Activated CD8-positive, alpha-beta memory T cell treated with anti-CD3 and anti-CD28 coated beads for 48 hours (primary cell): ENCODE data around the gene SPEG.

ENCODE experiments used
- DNase-seq, 3 experiments: peaks; one replicate each; pipeline ENCODE4 v3.0.0-alpha.2; 2020; ENCODE audit warnings: low read depth in 2 of 3, low spot score in 2 of 3

The SPEG gene

DNA sequence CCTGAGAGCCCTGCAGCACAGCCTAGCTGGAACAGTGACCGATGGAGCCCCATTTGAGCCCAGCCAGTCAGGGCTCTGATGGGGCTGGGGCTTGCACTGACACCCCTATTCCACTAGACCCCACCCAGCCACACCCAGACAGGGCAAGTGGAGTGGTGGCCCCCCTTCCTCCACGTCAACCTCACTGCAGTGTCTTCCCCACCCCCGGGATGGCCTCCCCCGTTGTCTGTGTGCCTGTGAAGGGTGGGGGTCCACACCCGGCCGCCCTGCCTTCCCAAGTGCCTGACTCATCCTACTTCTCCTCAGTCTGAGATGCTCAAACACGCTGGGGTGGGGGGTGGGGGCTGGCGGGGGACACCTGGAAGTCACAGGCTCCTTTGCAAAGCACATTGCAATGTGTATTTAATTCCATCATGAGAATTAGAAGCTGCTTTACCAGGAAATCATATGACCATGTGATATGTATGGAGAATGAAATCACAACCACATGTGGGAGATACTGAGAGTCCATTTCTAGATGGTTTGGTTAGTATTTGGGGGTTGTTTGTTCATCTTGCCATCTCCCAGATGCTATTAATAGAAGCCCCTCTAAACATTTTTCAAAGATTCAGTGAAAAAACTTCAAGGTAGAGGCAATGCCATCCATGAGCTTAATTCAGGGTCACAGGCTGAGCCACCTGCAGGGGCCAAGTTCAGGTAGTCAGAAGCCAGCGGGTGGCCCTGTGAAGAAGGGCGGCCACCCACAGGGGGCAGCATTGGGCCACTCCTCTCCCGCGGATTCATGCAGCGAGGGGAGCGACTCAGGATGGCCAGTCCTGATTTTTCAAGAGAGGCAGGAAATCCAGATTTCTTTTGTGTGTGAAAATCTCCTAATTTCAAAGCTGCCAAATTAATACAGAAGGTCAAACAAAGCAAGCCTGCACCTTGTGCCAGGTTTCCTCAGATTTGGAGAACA is 41.3 kb downstream of the SPEG start:
- peak in 2 of 3 experiments; percentile 47 to 50 for DNase-seq

GRCh38 chr2:219476652-219477151 is 42.1 kb downstream of the SPEG start:
- no peak for DNase-seq

GRCh38 chr2:219477179-219477578 is 42.5 kb downstream of the SPEG start:
- DNase-seq = no peak

DNA sequence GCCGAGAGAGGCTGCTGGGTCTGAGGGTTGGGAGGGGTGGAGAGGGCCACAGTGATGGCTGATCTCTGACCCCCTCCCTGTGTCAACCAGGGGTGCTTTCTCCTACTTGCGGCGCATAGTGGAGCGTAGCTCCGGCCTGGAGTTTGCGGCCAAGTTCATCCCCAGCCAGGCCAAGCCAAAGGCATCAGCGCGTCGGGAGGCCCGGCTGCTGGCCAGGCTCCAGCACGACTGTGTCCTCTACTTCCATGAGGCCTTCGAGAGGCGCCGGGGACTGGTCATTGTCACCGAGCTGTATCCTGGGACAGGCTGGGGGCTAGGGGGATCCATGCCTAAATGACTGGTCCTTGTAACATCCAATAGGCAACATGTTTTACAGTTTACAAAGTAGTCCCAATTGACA is 43.2 kb downstream of the SPEG start:
- DNase-seq = no peak

DNA sequence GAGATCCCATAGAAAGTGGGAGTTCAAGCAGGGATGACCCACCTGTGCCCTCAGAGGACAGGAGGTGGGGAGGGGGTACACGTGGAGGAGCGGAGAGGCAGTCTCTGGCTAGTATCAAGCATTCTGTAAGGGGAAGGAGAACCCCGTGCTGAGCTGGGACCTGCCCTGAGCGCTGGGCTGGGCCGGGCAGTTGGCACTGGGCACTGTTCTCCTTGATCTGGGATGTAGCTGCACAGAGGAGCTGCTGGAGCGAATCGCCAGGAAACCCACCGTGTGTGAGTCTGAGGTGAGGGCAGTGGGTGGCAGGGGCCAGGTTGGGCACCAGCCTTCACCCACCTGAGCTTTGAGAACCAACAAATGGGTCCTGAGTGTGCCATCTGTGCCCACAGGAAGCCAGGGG is 44.3 kb downstream of the SPEG start:
- no peak for DNase-seq

DNA sequence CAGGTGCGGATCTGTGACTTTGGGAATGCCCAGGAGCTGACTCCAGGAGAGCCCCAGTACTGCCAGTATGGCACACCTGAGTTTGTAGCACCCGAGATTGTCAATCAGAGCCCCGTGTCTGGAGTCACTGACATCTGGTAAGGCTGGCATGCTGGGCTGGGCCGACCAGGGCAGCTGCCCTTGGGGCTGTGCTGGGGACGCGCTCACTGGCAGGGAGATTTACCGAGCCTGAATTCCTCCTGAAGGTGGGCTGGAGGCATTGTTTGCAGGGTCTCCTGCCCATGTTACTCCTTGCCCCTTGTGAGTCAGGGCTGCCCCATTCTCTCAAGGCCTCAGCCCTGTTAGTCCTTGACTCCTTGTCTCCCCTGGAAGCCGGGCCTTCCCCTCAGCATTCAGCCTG is 45.4 kb downstream of the SPEG start:
- no peak for DNase-seq

DNA sequence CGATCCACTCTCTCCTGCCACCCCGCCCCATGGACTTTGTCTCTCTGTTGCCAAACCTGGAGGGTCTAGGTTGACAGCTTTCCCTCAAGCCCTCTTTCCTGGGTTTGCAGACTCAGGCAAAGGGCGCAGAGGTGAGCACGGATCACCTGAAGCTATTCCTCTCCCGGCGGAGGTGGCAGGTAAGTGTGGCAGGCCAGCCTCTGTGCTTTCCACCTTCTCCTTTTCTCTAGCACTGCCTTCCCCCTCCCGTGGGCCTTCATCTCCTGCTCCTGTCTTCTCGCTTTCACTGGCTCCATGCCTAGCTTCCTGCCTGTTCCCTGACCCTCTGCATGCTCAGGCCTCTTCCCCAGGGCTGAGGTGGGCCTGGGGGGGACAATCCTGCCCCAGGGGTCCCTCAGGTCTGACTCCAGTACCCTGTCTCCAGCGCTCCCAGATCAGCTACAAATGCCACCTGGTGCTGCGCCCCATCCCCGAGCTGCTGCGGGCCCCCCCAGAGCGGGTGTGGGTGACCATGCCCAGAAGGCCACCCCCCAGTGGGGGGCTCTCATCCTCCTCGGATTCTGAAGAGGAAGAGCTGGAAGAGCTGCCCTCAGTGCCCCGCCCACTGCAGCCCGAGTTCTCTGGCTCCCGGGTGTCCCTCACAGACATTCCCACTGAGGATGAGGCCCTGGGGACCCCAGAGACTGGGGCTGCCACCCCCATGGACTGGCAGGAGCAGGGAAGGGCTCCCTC is 48.2 kb downstream of the SPEG start:
- no peak for DNase-seq

- no peak for DNase-seq
Observed at GRCh38 chr2:219483451-219484342, 49.1 kb downstream of the SPEG start.

- no peak for DNase-seq
Observed at GRCh38 chr2:219484343-219485200, 49.9 kb downstream of the SPEG start.

- DNase-seq = no peak
Observed at GRCh38 chr2:219485201-219485580, 50.5 kb downstream of the SPEG start.

DNA sequence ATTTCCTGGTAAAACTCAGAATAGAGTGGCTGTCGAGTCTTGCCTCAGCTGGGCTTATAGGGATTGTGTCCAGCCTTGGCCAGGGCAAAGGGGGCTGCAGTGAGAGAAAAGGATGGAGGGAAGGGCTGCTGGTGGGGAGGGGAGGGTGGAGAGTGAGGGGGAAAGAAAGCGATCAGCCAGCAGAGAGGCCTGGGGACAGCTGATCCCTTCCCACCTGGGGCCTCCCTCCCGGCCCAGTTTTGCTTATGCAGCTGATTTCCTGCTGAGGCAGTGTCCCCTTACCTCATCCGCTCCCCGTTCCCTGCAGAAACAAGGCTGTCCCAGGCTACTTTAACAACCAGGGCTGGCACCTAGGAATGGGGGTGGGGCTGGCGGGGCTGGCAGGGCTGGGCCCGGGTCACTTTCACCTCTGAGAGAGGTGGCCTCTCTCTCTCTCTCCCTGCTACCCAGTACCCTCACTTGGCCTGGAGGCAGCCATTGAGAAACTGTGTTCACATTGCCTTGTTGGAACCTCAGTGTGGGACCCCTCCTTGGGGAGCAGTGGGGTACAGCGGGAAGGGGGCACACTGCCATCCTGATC is 51.8 kb downstream of the SPEG start:
- DNase-seq = no peak

GRCh38 chr2:219488149-219488843 is 53.7 kb downstream of the SPEG start:
- DNase-seq = no peak

DNA sequence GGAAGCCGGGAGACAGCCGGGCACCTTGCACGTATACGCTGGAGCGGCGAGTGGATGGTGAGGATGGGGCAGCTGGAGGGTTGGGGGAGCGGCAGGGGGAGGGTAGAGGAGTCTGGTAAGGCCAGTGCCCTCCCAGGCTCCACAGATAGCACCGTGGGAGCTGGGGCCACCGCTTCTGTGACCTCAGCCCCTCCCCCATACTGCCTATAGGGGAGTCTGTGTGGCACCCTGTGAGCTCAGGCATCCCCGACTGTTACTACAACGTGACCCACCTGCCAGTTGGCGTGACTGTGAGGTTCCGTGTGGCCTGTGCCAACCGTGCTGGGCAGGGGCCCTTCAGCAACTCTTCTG is 54.2 kb downstream of the SPEG start:
- no peak for DNase-seq

DNA sequence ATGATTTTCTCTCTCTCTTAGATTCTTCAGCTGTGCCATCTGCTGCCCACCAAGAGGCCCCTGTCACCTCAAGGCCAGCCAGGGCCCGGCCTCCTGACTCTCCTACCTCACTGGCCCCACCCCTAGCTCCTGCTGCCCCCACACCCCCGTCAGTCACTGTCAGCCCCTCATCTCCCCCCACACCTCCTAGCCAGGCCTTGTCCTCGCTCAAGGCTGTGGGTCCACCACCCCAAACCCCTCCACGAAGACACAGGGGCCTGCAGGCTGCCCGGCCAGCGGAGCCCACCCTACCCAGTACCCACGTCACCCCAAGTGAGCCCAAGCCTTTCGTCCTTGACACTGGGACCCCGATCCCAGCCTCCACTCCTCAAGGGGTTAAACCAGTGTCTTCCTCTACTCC is 54.7 kb downstream of the SPEG start:
- no peak for DNase-seq

DNA sequence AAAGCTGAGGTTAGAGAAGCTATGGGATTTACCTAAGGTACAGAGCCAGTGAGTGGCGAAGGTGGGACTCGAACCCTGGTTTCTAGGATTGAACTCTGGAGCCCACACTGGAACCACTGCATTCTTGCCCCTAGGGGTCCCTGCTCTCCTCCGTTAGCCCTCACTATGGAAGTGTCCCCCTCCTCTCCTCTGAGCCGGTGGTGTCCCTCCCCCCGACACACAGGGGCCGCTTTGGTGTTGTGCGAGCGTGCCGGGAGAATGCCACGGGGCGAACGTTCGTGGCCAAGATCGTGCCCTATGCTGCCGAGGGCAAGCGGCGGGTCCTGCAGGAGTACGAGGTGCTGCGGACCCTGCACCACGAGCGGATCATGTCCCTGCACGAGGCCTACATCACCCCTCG is 55.5 kb downstream of the SPEG start:
- DNase-seq = no peak

DNA sequence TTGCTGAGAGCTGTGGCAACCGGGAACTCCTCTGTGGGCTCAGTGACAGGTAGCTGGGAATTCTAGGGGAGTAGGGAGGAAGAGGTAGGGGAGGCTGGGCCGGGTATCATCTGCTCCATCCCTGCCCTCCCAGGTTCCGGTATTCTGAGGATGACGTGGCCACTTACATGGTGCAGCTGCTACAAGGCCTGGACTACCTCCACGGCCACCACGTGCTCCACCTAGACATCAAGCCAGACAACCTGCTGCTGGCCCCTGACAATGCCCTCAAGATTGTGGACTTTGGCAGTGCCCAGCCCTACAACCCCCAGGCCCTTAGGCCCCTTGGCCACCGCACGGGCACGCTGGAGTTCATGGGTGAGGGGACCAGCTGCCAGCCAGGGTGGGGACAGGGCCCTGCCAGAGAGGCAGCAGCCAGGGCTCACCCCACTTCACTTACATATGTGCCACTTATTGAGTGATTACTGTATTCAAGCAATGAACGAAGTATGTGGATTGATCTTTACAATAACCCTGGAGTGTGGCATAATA is 56.0 kb downstream of the SPEG start:
- DNase-seq = no peak

- DNase-seq = no peak
Observed at GRCh38 chr2:219491278-219491963, 56.8 kb downstream of the SPEG start.

DNA sequence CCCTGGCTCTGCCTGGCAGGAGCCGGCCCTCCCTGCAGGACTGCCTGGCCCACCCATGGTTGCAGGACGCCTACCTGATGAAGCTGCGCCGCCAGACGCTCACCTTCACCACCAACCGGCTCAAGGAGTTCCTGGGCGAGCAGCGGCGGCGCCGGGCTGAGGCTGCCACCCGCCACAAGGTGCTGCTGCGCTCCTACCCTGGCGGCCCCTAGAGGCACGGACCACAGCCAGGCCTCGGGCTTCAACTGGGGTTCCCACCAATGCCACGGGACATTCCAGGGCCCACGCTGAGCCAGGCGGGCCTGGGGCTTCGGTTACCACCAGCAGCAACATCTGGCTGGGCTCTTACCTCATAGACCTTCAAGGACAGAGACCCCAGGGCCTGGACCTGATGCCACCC is 57.9 kb downstream of the SPEG start:
- DNase-seq = no peak

DNA sequence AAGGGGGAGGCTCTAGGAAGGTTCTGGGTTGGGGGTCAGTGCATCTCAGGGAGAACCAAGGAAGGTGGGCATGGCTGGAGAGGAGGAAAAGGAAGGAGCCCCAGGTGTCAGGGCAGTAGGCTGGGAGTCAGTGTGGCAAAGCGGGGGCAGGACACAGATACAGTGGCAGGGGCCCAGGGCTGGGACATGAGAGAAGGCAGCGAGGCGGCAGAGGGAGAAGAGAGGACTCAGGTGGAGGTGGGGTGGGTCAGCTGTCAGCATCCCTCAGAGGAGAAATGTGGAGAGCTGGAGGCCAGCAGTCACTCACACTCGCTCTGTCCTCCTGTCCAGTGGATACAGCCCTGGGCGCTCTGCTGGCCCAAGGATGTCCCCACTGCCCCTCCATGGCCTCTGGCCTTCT is 58.4 kb downstream of the SPEG start:
- DNase-seq = no peak
